ENCODE data around the gene SMPD4.
"Not testable (repeated sequence)": the region's sequence is repeated elsewhere in the genome, so short reads cannot be mapped to it uniquely, and the experiment has no call there.

GRCh38 chr2:130220505-130220904 lies 39.1 kb upstream of the SMPD4 start:
- TF ChIP-seq CTCF, POLR2A (IDR thresholded peaks at IDR 0.05): not testable (repeated sequence)

Measured in thyroid gland (tissue), 4 donors.